IMR-90 (cell line): ENCODE results near the gene MMEL1. TPM values are rescaled to one million over a fixed set of nuclear protein-coding genes. Genes with fewer than 3 reads are reported as not detected.

Experiments used
- ATAC-seq: fragments of 200-7000 bp; cut with Tn5 transposase; 2 replicates; pipeline ENCODE4 v1.9.1; 2020; ENCODE audit warnings: low read depth, mild to moderate bottlenecking, moderate library complexity
- BruUV-seq: library from RNA; stranded (reverse); fragments of 400-500 nt; replicated peaks from 2 replicates; lab custom pipeline; 2021; lab: Mats Ljungman, UMichigan
- CTCF ChIA-PET: fragments of 300-600 bp; formaldehyde crosslinking; extraction: SDS; loops from one replicate; lab custom pipeline; 2021; ENCODE audit warnings: antibody characterized with exemption; lab: Yijun Ruan, JAX
- POLR2A ChIA-PET: fragments of 300-600 bp; sonication (Branson Sonifier 250); formaldehyde crosslinking; loops from one replicate; lab custom pipeline; 2022; ENCODE audit warnings: antibody characterized with exemption; ENCODE audit not compliant: unreplicated experiment; lab: Charles Lee
- DNase-seq: peaks from one replicate; pipeline ENCODE4 v3.0.0; 2013
- H2AFZ ChIP-seq: replicated peaks from 2 replicates; pipeline ENCODE3; 2013; ENCODE audit warnings: low read length, mild to moderate bottlenecking; ENCODE audit not compliant: poor library complexity
- H2AK5ac ChIP-seq: 2 replicates; pipeline ENCODE4 v1.6.1; 2013; ENCODE audit warnings: low read depth, low read length, inconsistent platforms
- H2AK9ac ChIP-seq: replicated peaks from 2 replicates; pipeline ENCODE3; 2013; ENCODE audit warnings: mild to moderate bottlenecking, low read depth, low read length, moderate library complexity; ENCODE audit not compliant: poor library complexity
- H2BK120ac ChIP-seq: 2 replicates; pipeline ENCODE4 v1.6.1; 2013; ENCODE audit warnings: low read depth, low read length, inconsistent platforms
- H2BK15ac ChIP-seq: 3 replicates; pipeline ENCODE4 v1.6.1; 2013; ENCODE audit warnings: low read depth, low read length, inconsistent platforms
- H2BK20ac ChIP-seq: 2 replicates; pipeline ENCODE4 v1.6.1; 2013; ENCODE audit warnings: low read depth, mild to moderate bottlenecking, inconsistent platforms, low read length, moderate library complexity
- H2BK5ac ChIP-seq: 2 replicates; pipeline ENCODE4 v1.6.1; 2013; ENCODE audit warnings: mild to moderate bottlenecking, low read depth, low read length, inconsistent platforms; ENCODE audit not compliant: poor library complexity, severe bottlenecking
- H3K14ac ChIP-seq: replicated peaks from 2 replicates; pipeline ENCODE4 v1.6.1; 2013; ENCODE audit warnings: low read depth, low read length, inconsistent platforms
- H3K18ac ChIP-seq: 2 replicates; pipeline ENCODE4 v1.6.1; 2013; ENCODE audit warnings: low read depth, low read length, control low read depth
- H3K23ac ChIP-seq: 2 replicates; pipeline ENCODE4 v1.6.1; 2013; ENCODE audit warnings: low read depth, low read length, inconsistent platforms
- H3K27ac ChIP-seq: 2 replicates; pipeline ENCODE4 v1.5.1; 2013; ENCODE audit warnings: mild to moderate bottlenecking, control low read depth, low read length; ENCODE audit not compliant: insufficient read depth
- H3K27me3 ChIP-seq: 2 replicates; pipeline ENCODE4 v1.6.1; 2013; ENCODE audit warnings: low read length; ENCODE audit not compliant: control insufficient read depth, insufficient read depth
- H3K36me3 ChIP-seq: 2 replicates; pipeline ENCODE4 v1.6.1; 2013; ENCODE audit warnings: low read length, mixed read lengths; ENCODE audit not compliant: control insufficient read depth, insufficient read depth
- H3K4ac ChIP-seq: 2 replicates; pipeline ENCODE4 v1.6.1; 2013; ENCODE audit warnings: low read depth, low read length, inconsistent platforms
- H3K4me1 ChIP-seq: 2 replicates; pipeline ENCODE4 v1.6.1; 2013; ENCODE audit warnings: low read length, mixed read lengths; ENCODE audit not compliant: control insufficient read depth, insufficient read depth
- H3K4me2 ChIP-seq: 2 replicates; pipeline ENCODE4 v1.6.1; 2013; ENCODE audit warnings: low read depth, mild to moderate bottlenecking, control low read depth, low read length, moderate library complexity
- H3K4me3 ChIP-seq: 2 replicates; pipeline ENCODE4 v1.5.1; 2013; ENCODE audit warnings: low read depth, mild to moderate bottlenecking, control low read depth, low read length, moderate library complexity; ENCODE audit not compliant: insufficient read depth
- H3K56ac ChIP-seq: 2 replicates; pipeline ENCODE4 v1.6.1; 2013; ENCODE audit warnings: low read length, inconsistent platforms; ENCODE audit not compliant: insufficient read depth; ENCODE audit errors: extremely low read depth
- H3K79me1 ChIP-seq, 2 experiments: 2 replicates each; pipeline ENCODE4 v1.6.1; 2013; ENCODE audit warnings: low read length in 2 of 2, inconsistent platforms in 1 of 2, low read depth in 1 of 2
- H3K9ac ChIP-seq: 2 replicates; pipeline ENCODE4 v1.6.1; 2013; ENCODE audit warnings: low read depth, low read length, control low read depth
- H3K9me1 ChIP-seq: 2 replicates; pipeline ENCODE4 v1.6.1; 2013; ENCODE audit warnings: low read length, inconsistent platforms; ENCODE audit not compliant: insufficient read depth
- H3K9me3 ChIP-seq: 2 replicates; pipeline ENCODE4 v1.6.1; 2013; ENCODE audit warnings: low read length; ENCODE audit not compliant: control insufficient read depth, insufficient read depth
- H4K20me1 ChIP-seq: 2 replicates; pipeline ENCODE4 v1.6.1; 2013; ENCODE audit warnings: low read length, inconsistent platforms; ENCODE audit not compliant: insufficient read depth
- H4K5ac ChIP-seq: 2 replicates; pipeline ENCODE4 v1.6.1; 2013; ENCODE audit warnings: mild to moderate bottlenecking, low read depth, low read length, control low read depth
- H4K8ac ChIP-seq, 2 experiments: 2 replicates each; pipeline ENCODE4 v1.6.1; 2013; ENCODE audit warnings: low read depth in 2 of 2, low read length in 2 of 2, control low read depth in 1 of 2, inconsistent platforms in 1 of 2
- H4K91ac ChIP-seq: 2 replicates; pipeline ENCODE4 v1.6.1; 2013; ENCODE audit warnings: low read depth, low read length, inconsistent platforms; ENCODE audit not compliant: insufficient read depth
- BHLHE40 ChIP-seq: fragments of 150-350 bp; IDR thresholded peaks from 2 replicates; pipeline ENCODE4 v1.6.1; 2016; ENCODE audit warnings: mild to moderate bottlenecking, low read depth, low read length
- CHD1 ChIP-seq: IDR thresholded peaks from 2 replicates; pipeline ENCODE4 v1.6.1; 2012; ENCODE audit warnings: low read depth, low read length, improper control_type of control experiment
- FOS ChIP-seq: fragments of 150-350 bp; IDR thresholded peaks from 2 replicates; pipeline ENCODE4 v1.6.1; 2016; ENCODE audit warnings: low read depth, low read length
- MAFK ChIP-seq: IDR thresholded peaks from 2 replicates; pipeline ENCODE4 v1.6.1; 2012; ENCODE audit warnings: low read depth, low read length, improper control_type of control experiment
- MXI1 ChIP-seq: IDR thresholded peaks from 2 replicates; pipeline ENCODE4 v1.6.1; 2012; ENCODE audit warnings: low read depth, mild to moderate bottlenecking, low read length, moderate library complexity, borderline replicate concordance
- NFE2L2 ChIP-seq: fragments of 150-350 bp; IDR thresholded peaks from 2 replicates; pipeline ENCODE4 v1.6.1; 2016; ENCODE audit warnings: low read depth, mild to moderate bottlenecking, low read length
- RAD21 ChIP-seq: IDR thresholded peaks from 2 replicates; pipeline ENCODE4 v1.6.1; 2012; ENCODE audit warnings: low read length, improper control_type of control experiment
- RCOR1 ChIP-seq: IDR thresholded peaks from 2 replicates; pipeline ENCODE4 v1.6.1; 2012; ENCODE audit warnings: mild to moderate bottlenecking, low read length, improper control_type of control experiment; ENCODE audit not compliant: insufficient replicate concordance
- RFX5 ChIP-seq: IDR thresholded peaks from 2 replicates; pipeline ENCODE4 v1.8.0; 2012; ENCODE audit warnings: low read depth, mild to moderate bottlenecking, low read length, moderate library complexity
- SMC3 ChIP-seq: fragments of 150-350 bp; IDR thresholded peaks from 2 replicates; pipeline ENCODE4 v1.6.1; 2016; ENCODE audit warnings: low read depth, mild to moderate bottlenecking, antibody characterized with exemption, low read length, moderate library complexity
- WGBS, 2 experiments: methylation state at CpG; one replicate each; pipeline versions ENCODE4 v1.1.5 to v1.1.7; 2013; ENCODE audit warnings: missing lambda C conversion rate in 2 of 2; ENCODE audit not compliant: insufficient read length in 1 of 2; ENCODE audit errors: extremely low coverage in 2 of 2; 5-methylcytosine and 5-hydroxymethylcytosine counted together
- dilution Hi-C: fragments of 300-500 bp; cut with HindIII; formaldehyde crosslinking; loops from one replicate; pipeline ENCODE4 v1.14.3; 2018; ENCODE audit warnings: low sequenced_read_pairs; ENCODE audit not compliant: unreplicated experiment
- in situ Hi-C: fragments of 300-500 bp; cut with MboI; formaldehyde crosslinking; loops from 3 replicates; pipeline ENCODE4 v1.14.3; 2019; ENCODE audit warnings: low sequenced_read_pairs, inconsistent platforms, mixed read lengths
- intact Hi-C: fragments of 100-400 bp; cut with micrococcal nuclease; formaldehyde crosslinking; loops from 2 replicates; pipeline ENCODE4 v1.10.0; 2022
- polyA plus RNA-seq, 3 experiments: library from polyadenylated mRNA; depleted of rRNA; stranded (reverse); fragments of >200 nt; gene quantifications; 2 replicates each; pipeline ENCODE4 v1.2.3, GENCODE V29; 2012; ENCODE audit warnings: low replicate concordance in 1 of 3
- total RNA-seq: library from RNA; depleted of rRNA; stranded (reverse); fragments of >200 nt; gene quantifications from 2 replicates; pipeline ENCODE4 v1.2.3, GENCODE V29; 2012
- TF ChIP-seq, protein P1 (sequence below): fragments of 150-350 bp; IDR thresholded peaks from 2 replicates; pipeline ENCODE4 v1.6.1; 2017; ENCODE audit warnings: mild to moderate bottlenecking, antibody characterized with exemption, low read length, low read depth
- TF ChIP-seq, protein P2 (sequence below): conservative IDR thresholded peaks from 2 replicates; pipeline ENCODE4 v1.5.1; 2012; ENCODE audit warnings: mild to moderate bottlenecking, low read depth, low read length, improper control_type of control experiment

The MMEL1 gene
- total and polyA plus RNA-seq, 2 of the 4 experiments (the other 2 are of a cell fraction): under 0.01 to 0.12 TPM

DNA sequence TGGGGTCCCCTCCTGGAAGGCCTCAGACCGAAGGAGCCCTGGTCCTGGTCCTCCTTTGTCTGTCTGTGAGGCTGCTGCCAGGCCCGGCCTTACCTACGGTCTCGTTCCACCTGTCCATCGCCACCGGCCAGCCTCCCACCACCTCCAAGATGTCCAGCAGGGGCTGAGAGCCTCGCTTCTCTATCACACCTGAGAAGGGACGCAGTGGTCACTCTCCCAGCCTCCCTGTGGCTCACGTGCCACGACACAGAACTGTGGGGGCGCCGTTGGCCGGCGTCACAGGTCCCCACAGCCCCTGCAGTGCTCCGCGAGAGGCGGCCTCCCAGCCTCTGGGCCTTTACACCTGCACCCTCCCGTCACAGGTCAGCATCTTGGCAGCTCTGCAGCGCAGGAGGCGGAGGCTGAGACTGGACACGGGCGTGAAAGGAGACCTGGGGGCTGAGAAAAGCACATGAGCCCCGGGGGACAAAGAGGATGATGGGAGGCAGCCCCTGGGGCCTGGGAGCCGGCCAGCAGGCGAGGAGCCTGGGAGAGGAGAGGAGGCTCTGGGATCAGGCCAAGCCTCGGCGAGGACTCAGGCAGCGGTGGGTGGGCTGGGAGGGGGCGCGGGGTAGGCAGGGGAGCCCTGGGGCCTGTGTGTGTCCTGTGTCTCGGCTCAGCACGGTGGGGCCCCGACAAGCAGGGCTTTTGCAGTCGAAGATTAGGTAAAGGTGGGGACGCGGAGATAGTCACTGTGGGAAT is 25.8 kb downstream of the MMEL1 start:
- H4K5ac ChIP-seq: no peak overlapping the region
- no peak overlapping the region for H3K4ac ChIP-seq
- H2BK120ac ChIP-seq: no peak overlapping the region
- H2BK15ac ChIP-seq: no peak overlapping the region
- no TSS peak for BruUV-seq
- no peak overlapping the region for H3K56ac ChIP-seq
- H2BK5ac ChIP-seq: no peak overlapping the region
- ChIA-PET CTCF (no interaction called here), POLR2A (no interaction called here)
- H3K18ac ChIP-seq: no peak overlapping the region
- H3K9me1 ChIP-seq: no peaks in the 10 kb centered on the region
- H4K20me1 ChIP-seq: no peaks in the 10 kb centered on the region
- H2AFZ ChIP-seq: no peak overlapping the region
- TF ChIP-seq, protein P1, sequence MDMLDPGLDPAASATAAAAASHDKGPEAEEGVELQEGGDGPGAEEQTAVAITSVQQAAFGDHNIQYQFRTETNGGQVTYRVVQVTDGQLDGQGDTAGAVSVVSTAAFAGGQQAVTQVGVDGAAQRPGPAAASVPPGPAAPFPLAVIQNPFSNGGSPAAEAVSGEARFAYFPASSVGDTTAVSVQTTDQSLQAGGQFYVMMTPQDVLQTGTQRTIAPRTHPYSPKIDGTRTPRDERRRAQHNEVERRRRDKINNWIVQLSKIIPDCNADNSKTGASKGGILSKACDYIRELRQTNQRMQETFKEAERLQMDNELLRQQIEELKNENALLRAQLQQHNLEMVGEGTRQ: no peak
- TF ChIP-seq NFE2L2 (no peak), BHLHE40 (no peak), RFX5 (no peak), RAD21 (no peak), SMC3 (no peak), MAFK (no peak), CHD1 (no peak), FOS (no peak), RCOR1 (no peak), MXI1 (no peak)
- TF ChIP-seq, protein P2, sequence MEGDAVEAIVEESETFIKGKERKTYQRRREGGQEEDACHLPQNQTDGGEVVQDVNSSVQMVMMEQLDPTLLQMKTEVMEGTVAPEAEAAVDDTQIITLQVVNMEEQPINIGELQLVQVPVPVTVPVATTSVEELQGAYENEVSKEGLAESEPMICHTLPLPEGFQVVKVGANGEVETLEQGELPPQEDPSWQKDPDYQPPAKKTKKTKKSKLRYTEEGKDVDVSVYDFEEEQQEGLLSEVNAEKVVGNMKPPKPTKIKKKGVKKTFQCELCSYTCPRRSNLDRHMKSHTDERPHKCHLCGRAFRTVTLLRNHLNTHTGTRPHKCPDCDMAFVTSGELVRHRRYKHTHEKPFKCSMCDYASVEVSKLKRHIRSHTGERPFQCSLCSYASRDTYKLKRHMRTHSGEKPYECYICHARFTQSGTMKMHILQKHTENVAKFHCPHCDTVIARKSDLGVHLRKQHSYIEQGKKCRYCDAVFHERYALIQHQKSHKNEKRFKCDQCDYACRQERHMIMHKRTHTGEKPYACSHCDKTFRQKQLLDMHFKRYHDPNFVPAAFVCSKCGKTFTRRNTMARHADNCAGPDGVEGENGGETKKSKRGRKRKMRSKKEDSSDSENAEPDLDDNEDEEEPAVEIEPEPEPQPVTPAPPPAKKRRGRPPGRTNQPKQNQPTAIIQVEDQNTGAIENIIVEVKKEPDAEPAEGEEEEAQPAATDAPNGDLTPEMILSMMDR: no peak
- H3K23ac ChIP-seq: no peak overlapping the region
- no peak overlapping the region for H3K4me3 ChIP-seq
- H2BK20ac ChIP-seq: no peak overlapping the region
- no peak overlapping the region for H3K27ac ChIP-seq
- H2AK5ac ChIP-seq: no peak overlapping the region
- WGBS, 2 experiments: 31% methylated on average over 10 of the region's 36 CpGs; no CpG with 5 or more reads in 1 of the 2 experiments
- H3K36me3 ChIP-seq: no peaks in the 10 kb centered on the region
- DNase-seq (no peak), ATAC-seq (no peak)
- H3K9ac ChIP-seq: no peak overlapping the region
- H3K4me2 ChIP-seq: no peak overlapping the region
- in situ Hi-C loops (no loop called here), dilution Hi-C loops (no loop called here), intact Hi-C loops (no loop called here)
- no peaks in the 10 kb centered on the region; the same call in 1 of the 2 replicates for H3K27me3 ChIP-seq
- no peaks in the 10 kb centered on the region for H3K4me1 ChIP-seq
- H4K8ac ChIP-seq: no peak overlapping the region
- H3K14ac ChIP-seq: no peak overlapping the region
- H2AK9ac ChIP-seq: no peak overlapping the region
- H3K79me1 ChIP-seq: no peaks in the 10 kb centered on the region
- H3K9me3 ChIP-seq: no peaks in the 10 kb centered on the region
- H4K91ac ChIP-seq: no peak overlapping the region
